ENCODE results near the gene PGLYRP2.

GRCh38 chr19:15502264-15502663, 23.0 kb upstream of the PGLYRP2 start:
- TF ChIP-seq, protein P1, sequence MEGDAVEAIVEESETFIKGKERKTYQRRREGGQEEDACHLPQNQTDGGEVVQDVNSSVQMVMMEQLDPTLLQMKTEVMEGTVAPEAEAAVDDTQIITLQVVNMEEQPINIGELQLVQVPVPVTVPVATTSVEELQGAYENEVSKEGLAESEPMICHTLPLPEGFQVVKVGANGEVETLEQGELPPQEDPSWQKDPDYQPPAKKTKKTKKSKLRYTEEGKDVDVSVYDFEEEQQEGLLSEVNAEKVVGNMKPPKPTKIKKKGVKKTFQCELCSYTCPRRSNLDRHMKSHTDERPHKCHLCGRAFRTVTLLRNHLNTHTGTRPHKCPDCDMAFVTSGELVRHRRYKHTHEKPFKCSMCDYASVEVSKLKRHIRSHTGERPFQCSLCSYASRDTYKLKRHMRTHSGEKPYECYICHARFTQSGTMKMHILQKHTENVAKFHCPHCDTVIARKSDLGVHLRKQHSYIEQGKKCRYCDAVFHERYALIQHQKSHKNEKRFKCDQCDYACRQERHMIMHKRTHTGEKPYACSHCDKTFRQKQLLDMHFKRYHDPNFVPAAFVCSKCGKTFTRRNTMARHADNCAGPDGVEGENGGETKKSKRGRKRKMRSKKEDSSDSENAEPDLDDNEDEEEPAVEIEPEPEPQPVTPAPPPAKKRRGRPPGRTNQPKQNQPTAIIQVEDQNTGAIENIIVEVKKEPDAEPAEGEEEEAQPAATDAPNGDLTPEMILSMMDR (IDR thresholded peaks at IDR 0.05; ENCODE audit: insufficient read depth, low read depth, low read length) = no peak
- no peak for TF ChIP-seq EZH2 (IDR thresholded peaks at IDR 0.05; ENCODE audit: insufficient read depth, low read length)
